IMR-90 (cell line): ENCODE results near the gene GRM5. TPM values are rescaled to one million over a fixed set of nuclear protein-coding genes. Genes with fewer than 3 reads are reported as not detected.

Source experiments
- ATAC-seq: fragments of 200-7000 bp; cut with Tn5 transposase; 2 replicates; pipeline ENCODE4 v1.9.1; 2020; ENCODE audit warnings: low read depth, mild to moderate bottlenecking, moderate library complexity
- BruUV-seq: library from RNA; stranded (reverse); fragments of 400-500 nt; replicated peaks from 2 replicates; lab custom pipeline; 2021; lab: Mats Ljungman, UMichigan
- CTCF ChIA-PET: fragments of 300-600 bp; formaldehyde crosslinking; extraction: SDS; loops from one replicate; lab custom pipeline; 2021; ENCODE audit warnings: antibody characterized with exemption; lab: Yijun Ruan, JAX
- POLR2A ChIA-PET: fragments of 300-600 bp; sonication (Branson Sonifier 250); formaldehyde crosslinking; loops from one replicate; lab custom pipeline; 2022; ENCODE audit warnings: antibody characterized with exemption; ENCODE audit not compliant: unreplicated experiment; lab: Charles Lee
- DNase-seq: peaks from one replicate; pipeline ENCODE4 v3.0.0; 2013
- H2AFZ ChIP-seq: replicated peaks from 2 replicates; pipeline ENCODE3; 2013; ENCODE audit warnings: low read length, mild to moderate bottlenecking; ENCODE audit not compliant: poor library complexity
- H2AK5ac ChIP-seq: 2 replicates; pipeline ENCODE4 v1.6.1; 2013; ENCODE audit warnings: low read depth, low read length, inconsistent platforms
- H2AK9ac ChIP-seq: replicated peaks from 2 replicates; pipeline ENCODE3; 2013; ENCODE audit warnings: mild to moderate bottlenecking, low read depth, low read length, moderate library complexity; ENCODE audit not compliant: poor library complexity
- H2BK120ac ChIP-seq: 2 replicates; pipeline ENCODE4 v1.6.1; 2013; ENCODE audit warnings: low read depth, low read length, inconsistent platforms
- H2BK15ac ChIP-seq: 3 replicates; pipeline ENCODE4 v1.6.1; 2013; ENCODE audit warnings: low read depth, low read length, inconsistent platforms
- H2BK20ac ChIP-seq: 2 replicates; pipeline ENCODE4 v1.6.1; 2013; ENCODE audit warnings: low read depth, mild to moderate bottlenecking, inconsistent platforms, low read length, moderate library complexity
- H2BK5ac ChIP-seq: 2 replicates; pipeline ENCODE4 v1.6.1; 2013; ENCODE audit warnings: mild to moderate bottlenecking, low read depth, low read length, inconsistent platforms; ENCODE audit not compliant: poor library complexity, severe bottlenecking
- H3K14ac ChIP-seq: replicated peaks from 2 replicates; pipeline ENCODE4 v1.6.1; 2013; ENCODE audit warnings: low read depth, low read length, inconsistent platforms
- H3K18ac ChIP-seq: 2 replicates; pipeline ENCODE4 v1.6.1; 2013; ENCODE audit warnings: low read depth, low read length, control low read depth
- H3K23ac ChIP-seq: 2 replicates; pipeline ENCODE4 v1.6.1; 2013; ENCODE audit warnings: low read depth, low read length, inconsistent platforms
- H3K27ac ChIP-seq: 2 replicates; pipeline ENCODE4 v1.5.1; 2013; ENCODE audit warnings: mild to moderate bottlenecking, control low read depth, low read length; ENCODE audit not compliant: insufficient read depth
- H3K27me3 ChIP-seq: 2 replicates; pipeline ENCODE4 v1.6.1; 2013; ENCODE audit warnings: low read length; ENCODE audit not compliant: control insufficient read depth, insufficient read depth
- H3K36me3 ChIP-seq: 2 replicates; pipeline ENCODE4 v1.6.1; 2013; ENCODE audit warnings: low read length, mixed read lengths; ENCODE audit not compliant: control insufficient read depth, insufficient read depth
- H3K4ac ChIP-seq: 2 replicates; pipeline ENCODE4 v1.6.1; 2013; ENCODE audit warnings: low read depth, low read length, inconsistent platforms
- H3K4me1 ChIP-seq: 2 replicates; pipeline ENCODE4 v1.6.1; 2013; ENCODE audit warnings: low read length, mixed read lengths; ENCODE audit not compliant: control insufficient read depth, insufficient read depth
- H3K4me2 ChIP-seq: 2 replicates; pipeline ENCODE4 v1.6.1; 2013; ENCODE audit warnings: low read depth, mild to moderate bottlenecking, control low read depth, low read length, moderate library complexity
- H3K4me3 ChIP-seq: 2 replicates; pipeline ENCODE4 v1.5.1; 2013; ENCODE audit warnings: low read depth, mild to moderate bottlenecking, control low read depth, low read length, moderate library complexity; ENCODE audit not compliant: insufficient read depth
- H3K56ac ChIP-seq: 2 replicates; pipeline ENCODE4 v1.6.1; 2013; ENCODE audit warnings: low read length, inconsistent platforms; ENCODE audit not compliant: insufficient read depth; ENCODE audit errors: extremely low read depth
- H3K79me1 ChIP-seq, 2 experiments: 2 replicates each; pipeline ENCODE4 v1.6.1; 2013; ENCODE audit warnings: low read length in 2 of 2, inconsistent platforms in 1 of 2, low read depth in 1 of 2
- H3K9ac ChIP-seq: 2 replicates; pipeline ENCODE4 v1.6.1; 2013; ENCODE audit warnings: low read depth, low read length, control low read depth
- H3K9me1 ChIP-seq: 2 replicates; pipeline ENCODE4 v1.6.1; 2013; ENCODE audit warnings: low read length, inconsistent platforms; ENCODE audit not compliant: insufficient read depth
- H3K9me3 ChIP-seq: 2 replicates; pipeline ENCODE4 v1.6.1; 2013; ENCODE audit warnings: low read length; ENCODE audit not compliant: control insufficient read depth, insufficient read depth
- H4K20me1 ChIP-seq: 2 replicates; pipeline ENCODE4 v1.6.1; 2013; ENCODE audit warnings: low read length, inconsistent platforms; ENCODE audit not compliant: insufficient read depth
- H4K5ac ChIP-seq: 2 replicates; pipeline ENCODE4 v1.6.1; 2013; ENCODE audit warnings: mild to moderate bottlenecking, low read depth, low read length, control low read depth
- H4K8ac ChIP-seq, 2 experiments: 2 replicates each; pipeline ENCODE4 v1.6.1; 2013; ENCODE audit warnings: low read depth in 2 of 2, low read length in 2 of 2, control low read depth in 1 of 2, inconsistent platforms in 1 of 2
- H4K91ac ChIP-seq: 2 replicates; pipeline ENCODE4 v1.6.1; 2013; ENCODE audit warnings: low read depth, low read length, inconsistent platforms; ENCODE audit not compliant: insufficient read depth
- MAFK ChIP-seq: IDR thresholded peaks from 2 replicates; pipeline ENCODE4 v1.6.1; 2012; ENCODE audit warnings: low read depth, low read length, improper control_type of control experiment
- MAZ ChIP-seq: IDR thresholded peaks from 2 replicates; pipeline ENCODE4 v1.6.1; 2012; ENCODE audit warnings: low read depth, mild to moderate bottlenecking, low read length, improper control_type of control experiment, moderate library complexity, borderline replicate concordance
- NFE2L2 ChIP-seq: fragments of 150-350 bp; IDR thresholded peaks from 2 replicates; pipeline ENCODE4 v1.6.1; 2016; ENCODE audit warnings: low read depth, mild to moderate bottlenecking, low read length
- POLR2A ChIP-seq: IDR thresholded peaks from 2 replicates; pipeline ENCODE4 v1.6.1; 2012; ENCODE audit warnings: mild to moderate bottlenecking, low read depth, low read length
- RAD21 ChIP-seq: IDR thresholded peaks from 2 replicates; pipeline ENCODE4 v1.6.1; 2012; ENCODE audit warnings: low read length, improper control_type of control experiment
- RCOR1 ChIP-seq: IDR thresholded peaks from 2 replicates; pipeline ENCODE4 v1.6.1; 2012; ENCODE audit warnings: mild to moderate bottlenecking, low read length, improper control_type of control experiment; ENCODE audit not compliant: insufficient replicate concordance
- WGBS, 2 experiments: methylation state at CpG; one replicate each; pipeline versions ENCODE4 v1.1.5 to v1.1.7; 2013; ENCODE audit warnings: missing lambda C conversion rate in 2 of 2; ENCODE audit not compliant: insufficient read length in 1 of 2; ENCODE audit errors: extremely low coverage in 2 of 2; 5-methylcytosine and 5-hydroxymethylcytosine counted together
- dilution Hi-C: fragments of 300-500 bp; cut with HindIII; formaldehyde crosslinking; loops from one replicate; pipeline ENCODE4 v1.14.3; 2018; ENCODE audit warnings: low sequenced_read_pairs; ENCODE audit not compliant: unreplicated experiment
- in situ Hi-C: fragments of 300-500 bp; cut with MboI; formaldehyde crosslinking; loops from 3 replicates; pipeline ENCODE4 v1.14.3; 2019; ENCODE audit warnings: low sequenced_read_pairs, inconsistent platforms, mixed read lengths
- intact Hi-C: fragments of 100-400 bp; cut with micrococcal nuclease; formaldehyde crosslinking; loops from 2 replicates; pipeline ENCODE4 v1.10.0; 2022
- polyA plus RNA-seq, 3 experiments: library from polyadenylated mRNA; depleted of rRNA; stranded (reverse); fragments of >200 nt; gene quantifications; 2 replicates each; pipeline ENCODE4 v1.2.3, GENCODE V29; 2012; ENCODE audit warnings: low replicate concordance in 1 of 3
- total RNA-seq: library from RNA; depleted of rRNA; stranded (reverse); fragments of >200 nt; gene quantifications from 2 replicates; pipeline ENCODE4 v1.2.3, GENCODE V29; 2012
- TF ChIP-seq, protein P1 (sequence below): fragments of 150-350 bp; IDR thresholded peaks from 2 replicates; pipeline ENCODE4 v1.6.1; 2016; ENCODE audit warnings: low read depth, mild to moderate bottlenecking, low read length, moderate library complexity, borderline replicate concordance
- TF ChIP-seq, protein P2 (sequence below): conservative IDR thresholded peaks from 2 replicates; pipeline ENCODE4 v1.5.1; 2012; ENCODE audit warnings: mild to moderate bottlenecking, low read depth, low read length, improper control_type of control experiment

Gene GRM5
- total and polyA plus RNA-seq, 2 of the 4 experiments (the other 2 are of a cell fraction) = under 0.01 TPM

DNA sequence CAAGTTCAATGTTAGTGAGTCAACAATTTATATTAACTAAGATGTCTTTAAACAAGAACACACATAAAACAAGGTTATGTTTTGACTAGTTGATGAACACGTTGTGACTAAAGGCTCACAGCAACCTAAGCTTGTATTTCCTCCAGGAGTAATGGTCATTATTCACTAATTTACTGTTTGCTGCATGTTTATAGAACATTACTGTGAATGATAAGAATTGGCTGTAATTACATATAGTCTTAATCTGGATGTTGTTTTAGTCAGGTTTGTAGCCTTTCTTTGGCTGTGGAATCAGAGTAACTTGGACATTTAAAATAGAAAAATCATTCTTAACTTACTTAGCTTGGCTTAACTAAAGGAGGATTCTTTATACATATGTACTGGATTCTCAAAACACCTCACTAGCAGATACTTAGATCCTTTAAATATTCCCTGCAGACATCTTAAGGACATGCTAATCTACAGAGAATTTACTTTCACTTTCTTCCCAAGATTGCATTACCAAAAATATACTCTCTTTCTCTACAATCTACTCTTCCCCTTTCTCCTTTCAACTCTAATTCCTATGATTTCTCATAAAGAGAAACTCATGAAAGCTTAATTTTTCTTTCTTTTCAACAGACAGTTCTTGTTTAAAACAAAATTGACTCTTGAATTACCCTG lies 408.6 kb downstream of the GRM5 start:
- no peak overlapping the region for H3K9ac ChIP-seq
- H4K8ac ChIP-seq = no peak overlapping the region
- no peaks in the 10 kb centered on the region for H3K4me1 ChIP-seq
- no peak overlapping the region for H3K27ac ChIP-seq
- H4K91ac ChIP-seq = no peak overlapping the region
- H2BK15ac ChIP-seq = no peak overlapping the region
- H3K27me3 ChIP-seq = no peaks in the 10 kb centered on the region
- H3K79me1 ChIP-seq = no peaks in the 10 kb centered on the region
- no peak overlapping the region for H2AFZ ChIP-seq
- DNase-seq = no peak
- no peak overlapping the region for H2BK20ac ChIP-seq
- in situ Hi-C loops (no loop called here), dilution Hi-C loops (no loop called here), intact Hi-C loops (no loop called here)
- no peaks in the 10 kb centered on the region for H4K20me1 ChIP-seq
- no peak overlapping the region for H3K23ac ChIP-seq
- no peak overlapping the region for H2AK5ac ChIP-seq
- H3K9me3 ChIP-seq = no peaks in the 10 kb centered on the region
- no peak overlapping the region for H4K5ac ChIP-seq
- TF ChIP-seq RAD21 (no peak), NFE2L2 (no peak), RCOR1 (no peak), MAFK (no peak), POLR2A (no peak), MAZ (no peak)
- TF ChIP-seq, protein P1, sequence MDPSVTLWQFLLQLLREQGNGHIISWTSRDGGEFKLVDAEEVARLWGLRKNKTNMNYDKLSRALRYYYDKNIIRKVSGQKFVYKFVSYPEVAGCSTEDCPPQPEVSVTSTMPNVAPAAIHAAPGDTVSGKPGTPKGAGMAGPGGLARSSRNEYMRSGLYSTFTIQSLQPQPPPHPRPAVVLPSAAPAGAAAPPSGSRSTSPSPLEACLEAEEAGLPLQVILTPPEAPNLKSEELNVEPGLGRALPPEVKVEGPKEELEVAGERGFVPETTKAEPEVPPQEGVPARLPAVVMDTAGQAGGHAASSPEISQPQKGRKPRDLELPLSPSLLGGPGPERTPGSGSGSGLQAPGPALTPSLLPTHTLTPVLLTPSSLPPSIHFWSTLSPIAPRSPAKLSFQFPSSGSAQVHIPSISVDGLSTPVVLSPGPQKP = no peak
- TF ChIP-seq, protein P2, sequence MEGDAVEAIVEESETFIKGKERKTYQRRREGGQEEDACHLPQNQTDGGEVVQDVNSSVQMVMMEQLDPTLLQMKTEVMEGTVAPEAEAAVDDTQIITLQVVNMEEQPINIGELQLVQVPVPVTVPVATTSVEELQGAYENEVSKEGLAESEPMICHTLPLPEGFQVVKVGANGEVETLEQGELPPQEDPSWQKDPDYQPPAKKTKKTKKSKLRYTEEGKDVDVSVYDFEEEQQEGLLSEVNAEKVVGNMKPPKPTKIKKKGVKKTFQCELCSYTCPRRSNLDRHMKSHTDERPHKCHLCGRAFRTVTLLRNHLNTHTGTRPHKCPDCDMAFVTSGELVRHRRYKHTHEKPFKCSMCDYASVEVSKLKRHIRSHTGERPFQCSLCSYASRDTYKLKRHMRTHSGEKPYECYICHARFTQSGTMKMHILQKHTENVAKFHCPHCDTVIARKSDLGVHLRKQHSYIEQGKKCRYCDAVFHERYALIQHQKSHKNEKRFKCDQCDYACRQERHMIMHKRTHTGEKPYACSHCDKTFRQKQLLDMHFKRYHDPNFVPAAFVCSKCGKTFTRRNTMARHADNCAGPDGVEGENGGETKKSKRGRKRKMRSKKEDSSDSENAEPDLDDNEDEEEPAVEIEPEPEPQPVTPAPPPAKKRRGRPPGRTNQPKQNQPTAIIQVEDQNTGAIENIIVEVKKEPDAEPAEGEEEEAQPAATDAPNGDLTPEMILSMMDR = no peak
- no CpG with 5 or more reads among the region's 1 CpG for WGBS, 2 experiments
- H3K4me2 ChIP-seq = 0 out of 2 replicates have a peak overlapping the region, but pooled peaks have one; percentile 36
- ATAC-seq = peak; percentile 62
- no peak overlapping the region for H3K18ac ChIP-seq
- H3K4ac ChIP-seq = no peak overlapping the region
- H3K36me3 ChIP-seq = no peaks in the 10 kb centered on the region
- no peaks in the 10 kb centered on the region for H3K9me1 ChIP-seq
- ChIA-PET CTCF (no interaction called here), POLR2A (no interaction called here)
- H3K4me3 ChIP-seq = no peak overlapping the region
- H2AK9ac ChIP-seq = no peak overlapping the region
- H3K56ac ChIP-seq = no peak overlapping the region
- H3K14ac ChIP-seq = no peak overlapping the region
- H2BK5ac ChIP-seq = no peak overlapping the region
- H2BK120ac ChIP-seq = no peak overlapping the region
- no TSS peak for BruUV-seq
